ENCODE measurements around the gene PLEKHG4B. TPM values are rescaled to one million over a fixed set of nuclear protein-coding genes. Genes with fewer than 3 reads are reported as not detected.
"Not testable (repeated sequence)": the region's sequence is repeated elsewhere in the genome, so short reads cannot be mapped to it uniquely, and the experiment has no call there.

Gene PLEKHG4B, protein sequence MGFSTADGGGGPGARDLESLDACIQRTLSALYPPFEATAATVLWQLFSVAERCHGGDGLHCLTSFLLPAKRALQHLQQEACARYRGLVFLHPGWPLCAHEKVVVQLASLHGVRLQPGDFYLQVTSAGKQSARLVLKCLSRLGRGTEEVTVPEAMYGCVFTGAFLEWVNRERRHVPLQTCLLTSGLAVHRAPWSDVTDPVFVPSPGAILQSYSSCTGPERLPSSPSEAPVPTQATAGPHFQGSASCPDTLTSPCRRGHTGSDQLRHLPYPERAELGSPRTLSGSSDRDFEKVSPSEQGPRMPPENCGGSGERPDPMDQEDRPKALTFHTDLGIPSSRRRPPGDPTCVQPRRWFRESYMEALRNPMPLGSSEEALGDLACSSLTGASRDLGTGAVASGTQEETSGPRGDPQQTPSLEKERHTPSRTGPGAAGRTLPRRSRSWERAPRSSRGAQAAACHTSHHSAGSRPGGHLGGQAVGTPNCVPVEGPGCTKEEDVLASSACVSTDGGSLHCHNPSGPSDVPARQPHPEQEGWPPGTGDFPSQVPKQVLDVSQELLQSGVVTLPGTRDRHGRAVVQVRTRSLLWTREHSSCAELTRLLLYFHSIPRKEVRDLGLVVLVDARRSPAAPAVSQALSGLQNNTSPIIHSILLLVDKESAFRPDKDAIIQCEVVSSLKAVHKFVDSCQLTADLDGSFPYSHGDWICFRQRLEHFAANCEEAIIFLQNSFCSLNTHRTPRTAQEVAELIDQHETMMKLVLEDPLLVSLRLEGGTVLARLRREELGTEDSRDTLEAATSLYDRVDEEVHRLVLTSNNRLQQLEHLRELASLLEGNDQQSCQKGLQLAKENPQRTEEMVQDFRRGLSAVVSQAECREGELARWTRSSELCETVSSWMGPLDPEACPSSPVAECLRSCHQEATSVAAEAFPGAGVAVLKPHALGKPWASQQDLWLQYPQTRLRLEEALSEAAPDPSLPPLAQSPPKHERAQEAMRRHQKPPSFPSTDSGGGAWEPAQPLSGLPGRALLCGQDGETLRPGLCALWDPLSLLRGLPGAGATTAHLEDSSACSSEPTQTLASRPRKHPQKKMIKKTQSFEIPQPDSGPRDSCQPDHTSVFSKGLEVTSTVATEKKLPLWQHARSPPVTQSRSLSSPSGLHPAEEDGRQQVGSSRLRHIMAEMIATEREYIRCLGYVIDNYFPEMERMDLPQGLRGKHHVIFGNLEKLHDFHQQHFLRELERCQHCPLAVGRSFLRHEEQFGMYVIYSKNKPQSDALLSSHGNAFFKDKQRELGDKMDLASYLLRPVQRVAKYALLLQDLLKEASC (N-terminal part only)
- under 1 TPM in 1 of 2 donors, not detected in 1; 0.21 TPM for total RNA-seq
- polyA plus RNA-seq, result under 1 TPM in 1 of 2 donors, not detected in 1; 0.05 TPM
- long read RNA-seq, donor 1, result 0 reads
- long read RNA-seq, donor 2, partial matches to known transcripts, result 0 of 1 reads
- long read RNA-seq, donor 2, other reads (novel, unspliced or antisense), result 1 of 1 reads

DNA sequence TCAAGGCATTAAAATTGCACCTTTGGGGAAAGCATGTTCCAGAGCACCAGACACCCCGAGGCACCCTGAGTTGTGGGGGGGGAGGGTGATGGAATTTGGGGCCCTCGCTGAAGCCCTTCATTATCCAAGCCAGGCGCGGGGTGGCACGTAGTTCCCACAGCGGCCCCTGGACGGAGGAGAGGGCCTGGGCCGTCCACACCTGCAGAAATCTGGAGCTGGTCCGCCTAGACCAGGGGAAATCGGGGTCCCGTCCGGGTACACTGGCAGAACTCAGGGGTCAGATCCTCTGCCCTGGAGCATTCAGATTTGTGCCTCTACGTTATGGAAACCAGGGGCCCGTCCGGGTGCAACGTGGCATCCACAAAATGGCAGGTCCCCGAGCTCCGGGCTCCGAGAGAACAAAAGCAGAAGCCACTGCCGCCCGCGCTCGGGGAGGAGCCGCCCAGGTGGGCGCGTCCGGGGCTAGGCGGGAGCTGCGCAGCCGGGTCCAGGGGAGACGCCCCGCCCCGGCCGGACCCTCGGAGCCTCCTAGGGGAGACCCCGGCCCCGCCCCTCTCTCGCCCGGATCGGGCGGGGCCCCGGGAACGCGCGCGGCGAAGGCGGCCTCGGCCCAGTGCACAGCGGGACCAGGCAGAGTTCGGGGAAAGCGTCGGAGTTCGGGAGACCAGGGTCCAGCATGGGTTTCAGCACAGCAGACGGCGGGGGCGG lies at the start of gene PLEKHG4B:
Gene PLEKHG4B, plus strand, starts transcription at position 613 of the 708 bp plus-strand sequence. Its CDS starts 64 bp downstream, at position 677.
- Histone ChIP-seq H3K27me3 (ENCODE audit: control insufficient read depth in 1 of 2, insufficient read depth in 2 of 2, low read length in 1 of 2) (peaks cover 0 to 2% of the 10 kb centered on the region in 2 donors), H3K4me1 (ENCODE audit: control insufficient read depth in 1 of 2, insufficient read depth in 2 of 2, low read length in 2 of 2) (no peaks in the 10 kb centered on the region), H3K9me3 (ENCODE audit: control insufficient read depth, low read length) (no peaks in the 10 kb centered on the region), H3K27ac (ENCODE audit: low read depth in 1 of 2, low read length in 2 of 2) (no peak within 1 kb of the TSS), H3K4me3 (ENCODE audit: low read length in 2 of 2) (peak within 1 kb of the TSS in 1 of 2 donors; percentile 1), H3K36me3 (ENCODE audit: control insufficient read depth in 1 of 2, insufficient read depth in 2 of 2, low read length in 1 of 2) (no peaks in the 10 kb centered on the region)
- 11 to 13% methylated on average over 45 to 57 of the region's 57 CpGs for WGBS, 2 donors
- DNase-seq (no peak), ATAC-seq (ENCODE audit: low FRiP score) (no peak)
- intact Hi-C loops (cut with DNase I), result no loop called here

DNA sequence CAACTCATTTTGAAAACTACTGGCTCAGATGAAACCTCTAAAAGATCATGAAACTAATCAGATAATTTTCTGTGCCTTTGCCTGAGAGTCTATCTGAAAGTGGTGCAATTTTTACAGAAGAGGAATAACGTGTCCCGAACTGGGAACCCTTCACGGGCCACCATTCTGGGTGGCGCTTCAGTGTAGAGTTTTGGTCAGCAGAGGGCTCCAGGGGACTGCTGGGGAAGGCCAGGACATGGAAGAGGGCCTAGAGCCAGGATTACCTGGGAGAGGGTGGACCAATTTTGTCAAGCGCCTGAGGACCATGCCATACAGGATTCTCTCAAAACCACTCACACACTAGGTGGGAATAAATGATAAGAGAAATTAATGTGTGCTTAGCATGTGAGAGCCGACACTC lies 49.7 kb upstream of the PLEKHG4B start:
- Histone ChIP-seq H3K27ac (ENCODE audit: low read depth in 1 of 2, low read length in 2 of 2) (no peak overlapping the region), H3K4me1 (ENCODE audit: control insufficient read depth in 1 of 2, insufficient read depth in 2 of 2, low read length in 2 of 2) (no peaks in the 10 kb centered on the region), H3K36me3 (ENCODE audit: control insufficient read depth in 1 of 2, insufficient read depth in 2 of 2, low read length in 1 of 2) (no peaks in the 10 kb centered on the region), H3K9me3 (ENCODE audit: control insufficient read depth, low read length) (no peaks in the 10 kb centered on the region), H3K27me3 (ENCODE audit: control insufficient read depth in 1 of 2, insufficient read depth in 2 of 2, low read length in 1 of 2) (no peaks in the 10 kb centered on the region), H3K4me3 (ENCODE audit: low read length in 2 of 2) (no peak overlapping the region)
- DNase-seq, result no peak
- no peak for ATAC-seq (ENCODE audit: low FRiP score)
- intact Hi-C loops (cut with DNase I), result no loop called here
- 24 to 28% methylated on average over 6 of the region's 6 CpGs for WGBS, 2 donors

DNA sequence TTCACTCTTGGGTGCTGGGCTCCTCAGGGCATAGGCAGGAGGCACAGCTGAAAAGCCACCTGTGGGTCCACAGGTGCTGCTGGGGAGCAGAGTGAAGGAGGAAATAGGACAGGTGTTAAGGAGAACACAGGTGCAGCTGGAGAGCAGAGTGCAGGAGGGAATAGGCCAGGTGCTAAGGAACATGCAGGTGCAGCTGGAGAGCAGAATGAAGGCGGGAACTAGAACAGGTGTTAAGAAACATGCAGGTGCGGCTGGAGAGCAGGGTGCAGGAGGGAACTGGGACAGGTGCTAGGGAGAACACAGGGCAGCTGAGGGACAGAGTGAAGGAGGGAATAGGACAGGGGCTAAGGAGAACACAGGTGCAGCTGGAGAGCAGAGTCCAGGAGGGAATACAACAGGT lies 43.8 kb upstream of the PLEKHG4B start:
- Histone ChIP-seq H3K36me3 (ENCODE audit: control insufficient read depth in 1 of 2, insufficient read depth in 2 of 2, low read length in 1 of 2) (no peaks in the 10 kb centered on the region), H3K4me3 (ENCODE audit: low read length in 2 of 2) (no peak overlapping the region), H3K9me3 (ENCODE audit: control insufficient read depth, low read length) (peaks cover 1% of the 10 kb centered on the region), H3K27me3 (ENCODE audit: control insufficient read depth in 1 of 2, insufficient read depth in 2 of 2, low read length in 1 of 2) (no peaks in the 10 kb centered on the region), H3K4me1 (ENCODE audit: control insufficient read depth in 1 of 2, insufficient read depth in 2 of 2, low read length in 2 of 2) (no peaks in the 10 kb centered on the region), H3K27ac (ENCODE audit: low read depth in 1 of 2, low read length in 2 of 2) (no peak overlapping the region)
- intact Hi-C loops (cut with DNase I), result no loop called here
- ATAC-seq (ENCODE audit: low FRiP score) (no peak), DNase-seq (no peak)
- 59 to 69% methylated on average over 2 of the region's 2 CpGs for WGBS, 2 donors

DNA sequence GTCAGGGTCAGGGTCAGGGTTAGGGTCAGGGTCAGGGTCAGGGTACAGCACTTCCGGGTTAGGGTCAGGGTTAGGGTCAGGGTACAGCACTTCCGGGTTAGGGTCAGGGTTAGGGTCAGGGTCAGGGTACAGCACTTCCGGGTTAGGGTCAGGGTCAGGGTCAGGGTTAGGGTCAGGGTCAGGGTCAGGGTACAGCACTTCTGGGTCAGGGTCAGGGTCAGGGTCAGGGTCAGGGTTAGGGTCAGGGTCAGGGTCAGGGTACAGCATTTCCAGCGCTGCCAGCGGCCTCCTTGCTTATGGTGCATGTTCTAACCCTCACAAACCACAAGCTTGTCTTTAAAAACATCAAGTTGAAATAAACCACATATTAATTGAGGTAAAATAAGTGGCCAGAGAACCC lies 42.4 kb upstream of the PLEKHG4B start:
- H3K27ac ChIP-seq (ENCODE audit: low read depth in 1 of 2, low read length in 2 of 2); H3K4me1 ChIP-seq (ENCODE audit: control insufficient read depth in 1 of 2, insufficient read depth in 2 of 2, low read length in 2 of 2); H3K9me3 ChIP-seq (ENCODE audit: control insufficient read depth, low read length); ATAC-seq (ENCODE audit: low FRiP score); H3K4me3 ChIP-seq (ENCODE audit: low read length in 2 of 2); H3K27me3 ChIP-seq (ENCODE audit: control insufficient read depth in 1 of 2, insufficient read depth in 2 of 2, low read length in 1 of 2); H3K36me3 ChIP-seq (ENCODE audit: control insufficient read depth in 1 of 2, insufficient read depth in 2 of 2, low read length in 1 of 2); intact Hi-C loops (cut with DNase I): not testable (repeated sequence)
- peak in 1 of 2 donors; percentile 76 for DNase-seq
- 88 to 93% methylated on average over 4 to 5 of the region's 5 CpGs for WGBS, 2 donors

DNA sequence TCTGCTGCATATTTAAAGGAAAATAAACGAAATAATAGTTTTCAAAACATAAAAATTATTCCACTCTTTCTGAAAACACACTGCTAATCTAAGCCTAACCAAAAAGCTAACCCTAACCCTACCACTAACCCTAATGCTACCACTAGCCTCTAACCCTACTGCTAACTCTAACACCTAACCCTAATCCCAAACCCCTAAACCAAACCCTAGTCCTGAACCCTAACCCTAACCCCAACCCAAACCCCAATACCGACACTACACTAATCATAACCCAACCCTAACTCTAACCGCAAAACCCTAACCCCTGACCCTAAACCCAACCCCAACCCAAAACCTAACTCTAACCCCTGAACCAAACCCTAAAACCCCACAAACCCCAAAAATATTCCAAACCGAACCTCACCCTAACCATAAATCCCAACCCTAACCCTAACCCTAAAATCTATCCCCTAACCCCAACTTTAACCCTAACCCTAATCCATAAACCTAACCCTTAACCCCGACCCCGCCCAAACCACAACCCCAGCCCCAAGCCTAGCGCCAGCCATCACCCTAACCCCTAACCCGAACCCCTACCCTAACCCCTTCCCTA lies 41.9 kb upstream of the PLEKHG4B start:
- Histone ChIP-seq H3K27me3 (ENCODE audit: control insufficient read depth in 1 of 2, insufficient read depth in 2 of 2, low read length in 1 of 2) (no peaks in the 10 kb centered on the region), H3K9me3 (ENCODE audit: control insufficient read depth, low read length) (peaks cover 1% of the 10 kb centered on the region), H3K4me1 (ENCODE audit: control insufficient read depth in 1 of 2, insufficient read depth in 2 of 2, low read length in 2 of 2) (no peaks in the 10 kb centered on the region), H3K36me3 (ENCODE audit: control insufficient read depth in 1 of 2, insufficient read depth in 2 of 2, low read length in 1 of 2) (no peaks in the 10 kb centered on the region), H3K4me3 (ENCODE audit: low read length in 2 of 2) (no peak overlapping the region), H3K27ac (ENCODE audit: low read depth in 1 of 2, low read length in 2 of 2) (no peak overlapping the region)
- DNase-seq, result no peak
- ATAC-seq (ENCODE audit: low FRiP score), result no peak
- WGBS, 2 donors, result 90 to 92% methylated on average over 8 of the region's 8 CpGs
- intact Hi-C loops (cut with DNase I), result no loop called here

DNA sequence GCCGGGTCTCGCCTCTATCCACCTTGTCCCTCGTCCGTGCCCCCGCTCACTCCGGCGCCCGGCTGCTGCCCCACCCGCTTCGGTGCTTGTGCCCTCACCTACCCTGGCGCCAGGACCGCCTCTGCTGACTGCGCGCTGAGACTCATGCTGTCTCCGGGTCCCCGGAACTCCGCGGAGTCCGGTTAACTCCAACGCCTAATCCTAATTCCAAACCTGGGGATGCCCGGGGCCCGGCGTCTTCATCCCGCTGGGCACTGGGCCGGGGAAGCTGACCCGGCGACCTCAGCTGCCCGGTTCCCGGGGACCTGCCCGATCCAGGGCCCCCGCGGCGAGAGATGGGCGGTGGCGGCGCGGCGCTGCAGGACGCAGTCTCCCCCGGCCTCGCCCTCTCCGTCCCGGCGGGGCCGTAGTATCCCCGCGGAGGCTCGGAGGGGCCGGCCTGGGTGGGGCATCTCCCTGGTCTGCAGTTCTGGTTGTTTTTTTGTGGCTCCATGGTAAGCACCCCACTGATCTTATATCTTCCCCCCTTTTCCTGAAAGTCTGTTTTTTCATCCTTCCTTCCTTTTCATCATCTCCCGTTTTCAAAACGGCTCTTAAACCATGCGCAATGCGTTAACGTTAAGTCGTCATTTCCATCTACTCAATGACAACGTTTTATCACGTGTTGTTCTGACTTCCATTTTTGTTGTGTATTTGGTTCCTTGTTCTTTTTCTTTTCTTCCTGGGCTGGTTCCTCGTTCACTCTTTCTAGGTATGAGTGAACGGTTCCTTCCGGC lies 41.1 kb upstream of the PLEKHG4B start:
- WGBS, 2 donors, result 74 to 80% methylated on average over 56 to 60 of the region's 60 CpGs
- peaks cover 1% of the 10 kb centered on the region for H3K9me3 ChIP-seq (ENCODE audit: control insufficient read depth, low read length)
- DNase-seq (peak in 1 of 2 donors; percentile 74), ATAC-seq (ENCODE audit: low FRiP score) (no peak)
- no peaks in the 10 kb centered on the region for H3K4me1 ChIP-seq (ENCODE audit: control insufficient read depth in 1 of 2, insufficient read depth in 2 of 2, low read length in 2 of 2)
- H3K27ac ChIP-seq (ENCODE audit: low read depth in 1 of 2, low read length in 2 of 2), result no peak overlapping the region
- H3K4me3 ChIP-seq (ENCODE audit: low read length in 2 of 2), result no peak overlapping the region
- intact Hi-C loops (cut with DNase I), result no loop called here
- H3K27me3 ChIP-seq (ENCODE audit: control insufficient read depth in 1 of 2, insufficient read depth in 2 of 2, low read length in 1 of 2), result no peaks in the 10 kb centered on the region
- H3K36me3 ChIP-seq (ENCODE audit: control insufficient read depth in 1 of 2, insufficient read depth in 2 of 2, low read length in 1 of 2), result no peaks in the 10 kb centered on the region

DNA sequence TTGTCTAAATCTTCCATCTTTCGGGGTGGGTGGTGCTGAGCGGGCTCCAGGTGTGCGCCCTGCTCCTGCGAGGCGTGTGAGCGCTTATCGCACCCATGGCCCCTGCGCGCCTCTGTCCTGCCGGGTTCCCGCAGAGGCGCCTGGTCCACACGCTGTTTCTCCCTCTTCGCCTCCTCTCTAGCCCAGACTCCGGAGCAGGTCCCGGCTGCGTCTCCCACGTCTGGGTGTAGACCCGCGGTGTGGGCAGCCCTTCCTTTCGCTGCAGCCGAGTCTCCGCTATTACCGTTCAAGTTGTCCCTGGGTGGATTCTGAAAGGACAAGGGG lies 40.5 kb upstream of the PLEKHG4B start:
- ATAC-seq (ENCODE audit: low FRiP score) (no peak), DNase-seq (no peak)
- intact Hi-C loops (cut with DNase I), result no loop called here
- 70 to 82% methylated on average over 24 of the region's 24 CpGs for WGBS, 2 donors
- H3K27me3 ChIP-seq (ENCODE audit: control insufficient read depth in 1 of 2, insufficient read depth in 2 of 2, low read length in 1 of 2), result no peaks in the 10 kb centered on the region
- H3K9me3 ChIP-seq (ENCODE audit: control insufficient read depth, low read length), result peaks cover 1% of the 10 kb centered on the region
- no peaks in the 10 kb centered on the region for H3K36me3 ChIP-seq (ENCODE audit: control insufficient read depth in 1 of 2, insufficient read depth in 2 of 2, low read length in 1 of 2)
- H3K4me1 ChIP-seq (ENCODE audit: control insufficient read depth in 1 of 2, insufficient read depth in 2 of 2, low read length in 2 of 2), result no peaks in the 10 kb centered on the region
- H3K4me3 ChIP-seq (ENCODE audit: low read length in 2 of 2), result no peak overlapping the region
- no peak overlapping the region for H3K27ac ChIP-seq (ENCODE audit: low read depth in 1 of 2, low read length in 2 of 2)

Data from aorta (tissue), 5 donors.